GM21367 (cell line): Measurements from ENCODE around the gene SEC16A.

ENCODE experiments used
- ATAC-seq: cut with Tn5 transposase; IDR thresholded peaks from one replicate; pipeline ENCODE4 v1.9.1; 2021; ENCODE audit not compliant: unreplicated experiment

Gene SEC16A

GRCh38 chr9:136466155-136466541, 16.7 kb downstream of the SEC16A start:
- no peak for ATAC-seq

- ATAC-seq: no peak
Measured at GRCh38 chr9:136465500-136466154, 17.2 kb downstream of the SEC16A start.

DNA sequence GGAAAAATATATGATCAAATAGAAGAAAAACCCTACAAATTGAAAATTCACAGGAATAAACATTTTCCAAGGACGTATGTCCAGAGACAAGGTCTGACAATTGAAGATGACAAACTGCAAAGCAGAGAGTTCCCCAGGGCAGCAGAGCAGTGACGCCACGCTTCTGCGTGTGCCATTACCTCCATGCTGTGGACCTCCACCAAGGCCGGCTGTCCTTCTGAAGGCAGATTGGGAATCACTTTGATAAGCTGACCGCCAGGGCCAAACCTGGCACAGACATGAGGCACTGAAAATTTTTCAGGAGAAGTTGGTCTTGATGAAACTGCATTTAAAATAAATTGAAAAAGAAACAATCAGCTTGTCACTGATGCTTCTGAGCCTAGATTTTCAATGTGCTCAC, 18.6 kb downstream of the SEC16A start:
- ATAC-seq: no peak

GRCh38 chr9:136463578-136463977, 19.3 kb downstream of the SEC16A start:
- ATAC-seq: no peak

DNA sequence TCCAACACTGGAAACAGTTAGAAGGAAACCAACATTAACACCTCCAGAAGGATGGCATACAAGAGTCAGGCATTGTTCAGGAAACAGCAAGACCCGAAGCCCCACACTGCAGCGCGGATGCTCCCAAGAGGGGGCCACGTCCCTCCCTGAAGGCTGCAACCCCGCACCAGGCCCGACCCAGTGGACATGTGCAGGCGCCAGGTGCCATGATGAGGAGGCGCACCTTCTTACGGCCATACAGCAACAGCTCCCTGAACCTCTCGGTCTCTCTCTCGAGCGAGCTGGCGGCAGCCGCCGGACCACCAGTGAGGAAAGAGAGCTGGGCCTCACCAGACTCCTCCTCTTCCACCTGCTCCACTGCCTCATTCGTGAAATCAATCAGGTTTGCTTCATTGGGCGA, 20.2 kb downstream of the SEC16A start:
- ATAC-seq: no peak

GRCh38 chr9:136460772-136461325, 22.0 kb downstream of the SEC16A start:
- ATAC-seq: no peak

- no peak for ATAC-seq
Measured at GRCh38 chr9:136459425-136459824, 23.4 kb downstream of the SEC16A start.

DNA sequence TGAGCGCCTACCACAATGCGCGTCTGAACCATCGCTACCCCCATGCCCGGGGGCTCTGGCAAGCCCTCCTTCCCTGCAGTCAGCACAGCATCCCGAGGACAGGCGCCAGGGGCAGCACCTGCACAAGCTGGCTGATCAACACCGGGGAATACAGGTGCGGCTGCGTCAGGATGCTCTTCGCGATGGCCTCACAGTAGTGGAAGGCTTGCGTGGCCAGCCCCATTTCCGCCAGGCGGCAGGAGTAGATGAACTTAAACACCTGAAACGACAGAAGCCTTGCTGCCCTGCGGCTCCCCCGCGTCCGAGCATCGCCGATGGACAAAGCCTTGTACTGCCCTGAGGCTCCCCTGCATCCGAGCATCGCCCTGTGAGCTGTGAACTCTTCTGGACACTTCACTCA, 25.5 kb downstream of the SEC16A start:
- ATAC-seq: no peak

GRCh38 chr9:136456258-136456657, 26.6 kb downstream of the SEC16A start:
- ATAC-seq: no peak

GRCh38 chr9:136455043-136456002, 27.5 kb downstream of the SEC16A start:
- no peak for ATAC-seq

- no peak for ATAC-seq
Measured at GRCh38 chr9:136454026-136454796, 28.6 kb downstream of the SEC16A start.

- ATAC-seq: no peak
Measured at GRCh38 chr9:136453326-136453725, 29.5 kb downstream of the SEC16A start.

- no peak for ATAC-seq
Measured at GRCh38 chr9:136451221-136451877, 31.5 kb downstream of the SEC16A start.

DNA sequence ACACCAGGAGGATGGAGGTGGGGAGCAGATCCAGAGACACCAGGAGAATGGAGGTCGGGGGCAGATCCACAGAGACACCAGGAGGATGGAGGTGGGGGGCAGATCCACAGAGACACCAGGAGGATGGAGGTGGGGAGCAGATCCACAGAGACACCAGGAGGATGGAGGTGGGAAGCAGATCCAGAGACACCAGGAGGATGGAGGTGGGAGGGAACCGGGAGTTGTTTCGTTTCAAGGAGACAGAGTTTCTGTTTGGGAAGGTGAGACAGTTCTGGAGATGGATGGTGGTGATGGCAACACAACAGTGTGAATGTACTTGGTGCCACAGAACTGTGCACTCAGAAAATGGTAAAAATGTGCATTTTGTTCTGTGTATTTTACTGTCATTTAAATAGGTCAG, 34.2 kb downstream of the SEC16A start:
- no peak for ATAC-seq

DNA sequence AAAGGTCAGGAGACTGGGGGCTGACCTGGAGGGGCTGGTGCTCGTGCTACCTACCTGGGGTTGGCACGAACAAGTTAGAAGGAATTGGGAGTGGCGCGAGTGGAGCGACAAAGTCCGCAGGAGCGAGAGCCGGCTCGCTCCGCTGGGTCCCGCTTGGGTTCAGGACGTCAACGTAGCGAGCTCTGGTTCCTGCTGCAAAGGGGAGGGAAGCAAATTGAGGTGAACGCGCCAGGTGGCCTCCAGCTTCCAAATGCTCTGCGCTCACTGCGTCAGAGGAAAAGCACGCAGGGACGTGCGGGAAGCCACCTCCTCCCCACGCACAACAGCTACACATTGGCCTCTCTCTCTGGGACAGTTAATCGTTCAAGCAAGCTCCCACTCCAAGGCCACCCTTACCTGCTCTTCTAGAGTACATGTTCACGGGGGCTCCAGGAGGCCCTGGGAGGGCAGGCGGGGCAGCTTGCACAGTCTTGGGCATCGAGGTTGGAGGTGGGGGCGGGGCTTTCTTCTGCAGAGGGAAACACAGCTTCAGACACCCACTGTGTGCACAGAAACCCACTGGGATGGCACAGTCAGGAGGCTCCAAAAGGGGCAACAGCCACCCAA, 35.6 kb downstream of the SEC16A start:
- no peak for ATAC-seq

DNA sequence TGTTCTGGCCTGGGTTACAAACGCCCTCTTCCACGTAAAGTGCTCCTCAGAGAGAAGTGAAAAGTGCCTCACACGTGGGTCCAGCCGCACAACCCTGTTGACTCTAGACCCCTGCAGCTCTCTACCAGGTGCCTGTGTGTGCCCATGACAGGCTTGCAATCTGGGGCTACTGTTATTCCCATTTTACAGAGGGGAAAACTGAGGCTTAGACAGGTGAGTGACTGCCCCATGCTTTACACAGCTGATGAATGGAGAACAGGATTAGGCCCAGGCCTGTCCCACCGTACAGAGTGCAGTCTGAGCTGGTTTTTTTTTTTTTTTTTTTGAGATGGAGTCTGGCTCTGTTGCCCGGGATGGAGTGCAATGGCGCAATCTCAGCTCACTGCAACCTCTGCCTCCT, 37.0 kb downstream of the SEC16A start:
- no peak for ATAC-seq

DNA sequence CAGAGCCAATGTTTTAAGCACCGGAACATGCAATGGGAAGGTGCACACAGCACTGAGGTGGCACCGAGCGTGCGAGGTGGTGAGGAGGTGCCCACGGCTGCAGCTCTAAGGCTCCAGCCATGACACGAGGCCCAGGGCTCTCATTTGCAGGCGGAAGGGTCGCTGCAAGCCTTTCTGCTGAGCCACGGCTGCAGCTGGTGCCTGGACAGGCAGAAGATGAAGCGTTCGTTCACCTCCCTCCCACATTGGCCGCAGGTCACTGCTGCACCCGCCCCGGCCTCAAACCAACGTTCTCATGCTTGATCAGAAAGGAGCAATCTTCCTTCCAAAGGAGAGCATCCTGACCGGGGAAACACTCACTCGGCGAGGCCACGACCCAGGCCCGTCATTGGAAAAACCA, 38.7 kb downstream of the SEC16A start:
- ATAC-seq: no peak

- ATAC-seq: no peak
Measured at GRCh38 chr9:136443687-136444086, 39.2 kb downstream of the SEC16A start.

DNA sequence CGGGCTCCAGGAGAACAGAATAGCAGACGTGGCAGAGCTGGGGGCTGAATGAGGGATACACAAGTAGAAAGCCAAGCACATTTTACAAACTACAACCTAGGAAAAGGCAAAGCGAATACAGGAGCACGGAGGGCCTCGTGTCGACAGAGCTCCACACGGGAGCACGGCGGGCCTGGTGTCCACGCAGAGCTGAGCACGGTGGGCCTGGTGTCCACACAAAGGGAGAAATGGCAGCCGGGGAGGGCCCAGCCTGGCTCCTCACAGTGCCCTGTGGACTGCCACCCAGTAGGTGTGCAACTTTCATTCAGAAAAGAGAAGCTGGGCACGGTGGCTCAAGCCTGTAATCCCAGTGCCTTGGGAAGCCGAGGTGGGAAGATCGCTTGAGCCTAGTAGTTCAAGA, 39.8 kb downstream of the SEC16A start:
- no peak for ATAC-seq

- ATAC-seq: no peak
Measured at GRCh38 chr9:136442265-136442664, 40.6 kb downstream of the SEC16A start.
